Liver (tissue), 9 donors: ENCODE results near the gene SEC14L5. TPM values are rescaled to one million over a fixed set of nuclear protein-coding genes. Genes with fewer than 3 reads are reported as not detected.

Source experiments
- DNase-seq: peaks from one replicate; pipeline ENCODE4 v3.0.0-alpha.2; 2017; ENCODE audit warnings: low spot score
- H3K27ac ChIP-seq, 2 donors: one replicate each; pipeline ENCODE4 v1.7.0; 2013; ENCODE audit warnings: inconsistent platforms in 2 of 2, low read length in 2 of 2, control low read depth in 1 of 2, low read depth in 1 of 2, mild to moderate bottlenecking in 1 of 2
- H3K27me3 ChIP-seq, 4 donors: one replicate each; pipeline versions ENCODE4 v1.6.1 to v1.7.0; 2013; ENCODE audit warnings: low read length in 3 of 4, inconsistent platforms in 1 of 4, mild to moderate bottlenecking in 1 of 4, moderate library complexity in 1 of 4; ENCODE audit not compliant: control insufficient read depth in 4 of 4, insufficient read depth in 4 of 4
- H3K36me3 ChIP-seq, 4 donors: one replicate each; pipeline versions ENCODE4 v1.6.1 to v1.7.0; 2013; ENCODE audit warnings: low read length in 3 of 4, mild to moderate bottlenecking in 3 of 4, low read depth in 1 of 4, moderate library complexity in 1 of 4; ENCODE audit not compliant: control insufficient read depth in 4 of 4, insufficient read depth in 3 of 4
- H3K4me1 ChIP-seq, 4 donors: one replicate each; pipeline versions ENCODE4 v1.6.1 to v1.7.0; 2013; ENCODE audit warnings: low read length in 3 of 4, mild to moderate bottlenecking in 3 of 4, moderate library complexity in 1 of 4; ENCODE audit not compliant: control insufficient read depth in 4 of 4, insufficient read depth in 4 of 4
- H3K4me3 ChIP-seq, 3 donors: one replicate each; pipeline versions ENCODE4 v1.6.1 to v1.7.0; 2013; ENCODE audit warnings: low read length in 3 of 3, control low read depth in 1 of 3, low read depth in 1 of 3, mild to moderate bottlenecking in 1 of 3
- H3K9ac ChIP-seq, 2 donors: one replicate each; pipeline ENCODE4 v1.7.0; 2013; ENCODE audit warnings: low read length in 2 of 2, mild to moderate bottlenecking in 2 of 2, moderate library complexity in 2 of 2, control low read depth in 1 of 2, low read depth in 1 of 2
- H3K9me3 ChIP-seq, 4 donors: one replicate each; pipeline versions ENCODE4 v1.6.1 to v1.7.0; 2013; ENCODE audit warnings: low read length in 3 of 4; ENCODE audit not compliant: control insufficient read depth in 4 of 4
- ATF3 ChIP-seq: IDR thresholded peaks from 2 replicates; pipeline ENCODE4 v1.6.1; 2016; ENCODE audit warnings: antibody characterized with exemption
- CTCF ChIP-seq: fragments of 150-350 bp; IDR thresholded peaks from 2 replicates; pipeline ENCODE4 v1.5.1; 2017; ENCODE audit warnings: improper control_type of control experiment, low read depth, low read length; ENCODE audit not compliant: missing input control
- EGR1 ChIP-seq, 2 donors: IDR thresholded peaks; 2 replicates each; pipeline ENCODE4 v1.6.1; 2016 to 2018; ENCODE audit warnings: antibody characterized with exemption in 2 of 2, low read depth in 2 of 2
- FOXA1 ChIP-seq: IDR thresholded peaks from 2 replicates; pipeline ENCODE4 v1.6.1; 2016; ENCODE audit warnings: antibody characterized with exemption
- FOXA2 ChIP-seq: IDR thresholded peaks from 2 replicates; pipeline ENCODE4 v1.6.1; 2016; ENCODE audit warnings: antibody characterized with exemption
- GABPA ChIP-seq, 2 donors: IDR thresholded peaks in 1 of 2; conservative IDR thresholded peaks in 1 of 2; 2 replicates each; pipeline ENCODE4 v1.6.1; 2016; ENCODE audit warnings: antibody characterized with exemption in 2 of 2, mild to moderate bottlenecking in 1 of 2, moderate library complexity in 1 of 2
- HNF4A ChIP-seq, 2 donors: conservative IDR thresholded peaks; 2 replicates each; pipeline ENCODE4 v1.6.1; 2016; ENCODE audit warnings: antibody characterized with exemption in 2 of 2, mild to moderate bottlenecking in 2 of 2
- HNF4G ChIP-seq: IDR thresholded peaks from 2 replicates; pipeline ENCODE4 v1.6.1; 2016; ENCODE audit warnings: antibody characterized with exemption
- JUND ChIP-seq, 2 donors: IDR thresholded peaks; 2 replicates each; pipeline ENCODE4 v1.6.1; 2016; ENCODE audit warnings: antibody characterized with exemption in 2 of 2
- MAX ChIP-seq: IDR thresholded peaks from 2 replicates; pipeline ENCODE4 v1.6.1; 2016; ENCODE audit warnings: antibody characterized with exemption
- NR2F2 ChIP-seq: IDR thresholded peaks from 2 replicates; pipeline ENCODE4 v1.6.1; 2016; ENCODE audit warnings: antibody characterized with exemption
- REST ChIP-seq: IDR thresholded peaks from 2 replicates; pipeline ENCODE4 v1.6.1; 2016; ENCODE audit warnings: antibody characterized with exemption, mild to moderate bottlenecking
- RXRA ChIP-seq, 2 donors: IDR thresholded peaks; 2 replicates each; pipeline ENCODE4 v1.6.1; 2017 to 2018; ENCODE audit warnings: antibody characterized with exemption in 2 of 2, mild to moderate bottlenecking in 1 of 2
- SP1 ChIP-seq: IDR thresholded peaks from 2 replicates; pipeline ENCODE4 v1.6.1; 2018; ENCODE audit warnings: antibody characterized with exemption, mild to moderate bottlenecking
- TAF1 ChIP-seq: conservative IDR thresholded peaks from 2 replicates; pipeline ENCODE4 v1.6.1; 2016; ENCODE audit warnings: antibody characterized with exemption, mild to moderate bottlenecking
- ZBTB33 ChIP-seq: IDR thresholded peaks from 2 replicates; pipeline ENCODE4 v1.6.1; 2016; ENCODE audit warnings: antibody characterized with exemption
- WGBS: extraction: QIAGEN DNeasy Blood & Tissue Kit; methylation state at CpG from one replicate; pipeline ENCODE4 v1.1.7; 2013; 5-methylcytosine and 5-hydroxymethylcytosine counted together
- polyA plus RNA-seq, 2 donors: library from polyadenylated mRNA; stranded (reverse) in 1 of 2; unstranded in 1 of 2; fragments of 200-250 nt in 1 of 2; fragments of >200 nt in 1 of 2; fragmentation: Nextera tagmentation in 1 of 2; extraction: Ambion mirVana in 1 of 2; gene quantifications; one replicate each; pipeline versions ENCODE4 v1.2.1 to v1.2.3, GENCODE V29; 2013 to 2015
- total RNA-seq, 2 donors: library from RNA; depleted of rRNA; stranded (reverse); fragments of >200 nt; gene quantifications; one replicate each; pipeline ENCODE4 v1.2.3, GENCODE V29; 2014
- donor health status: healthy.
- donor health status: healthy.
- donor health status: healthy.
- donor health status: healthy.
- donor health status: healthy.

Gene SEC14L5
- total and polyA plus RNA-seq, 4 donors = 0.03 to 0.65 (median 0.12) TPM

GRCh38 chr16:5015887-5016286, 57.8 kb downstream of the SEC14L5 start:
- Histone ChIP-seq H3K9ac (no peak overlapping the region), H3K36me3 (no peaks in the 10 kb centered on the region), H3K27ac (no peak overlapping the region), H3K4me1 (no peaks in the 10 kb centered on the region), H3K4me3 (no peak overlapping the region), H3K27me3 (no peaks in the 10 kb centered on the region), H3K9me3 (no peaks in the 10 kb centered on the region)
- TF ChIP-seq SP1 (no peak), ZBTB33 (no peak), ATF3 (no peak), CTCF (no peak), RXRA (IDR thresholded peaks at IDR 0.05) (no peak), TAF1 (no peak), JUND (IDR thresholded peaks at IDR 0.05) (no peak), GABPA (IDR thresholded peaks at IDR 0.05 in 1 of 2, conservative IDR thresholded peaks at IDR 0.05 in 1 of 2) (no peak), FOXA2 (no peak), HNF4G (no peak), HNF4A (conservative IDR thresholded peaks at IDR 0.05) (no peak), MAX (no peak), NR2F2 (no peak), REST (no peak), EGR1 (IDR thresholded peaks at IDR 0.05; ENCODE audit: low read depth in 2 of 2) (no peak), FOXA1 (no peak)
- WGBS = 82% methylated on average over 4 of the region's 4 CpGs
- no peak for DNase-seq
